SK-N-SH treated with all-trans-retinoic acid at 6 μM for 48 hours (cell line): ENCODE measurements around the gene CBFA2T2.

ENCODE experiments used
- ATAC-seq: fragments of 200-7000 bp; cut with Tn5 transposase; 3 replicates; pipeline ENCODE4 v1.9.1; 2020; ENCODE audit warnings: mild to moderate bottlenecking, moderate library complexity
- ARNTL ChIP-seq: fragments of 450-650 bp; formaldehyde crosslinking; IDR thresholded peaks from 2 replicates; pipeline ENCODE4 v1.5.0; 2020; ENCODE audit warnings: low read depth, mild to moderate bottlenecking, moderate library complexity, borderline replicate concordance
- BACH2 ChIP-seq: fragments of 250-450 bp; sonication (Bioruptor Pico); IDR thresholded peaks from 2 replicates; pipeline ENCODE4 v1.9.0; 2021; ENCODE audit warnings: mild to moderate bottlenecking, borderline replicate concordance
- CREB5 ChIP-seq: fragments of 250-450 bp; sonication (Bioruptor Pico); IDR thresholded peaks from 2 replicates; pipeline ENCODE4 v1.5.1; 2020; ENCODE audit warnings: low read depth, mild to moderate bottlenecking, moderate library complexity
- CSDC2 ChIP-seq: fragments of 250-450 bp; sonication (Bioruptor Pico); IDR thresholded peaks from 2 replicates; pipeline ENCODE4 v1.5.0; 2020; ENCODE audit warnings: mild to moderate bottlenecking, moderate library complexity
- ESRRG ChIP-seq: fragments of 250-450 bp; sonication (Bioruptor Pico); IDR thresholded peaks from 2 replicates; pipeline ENCODE4 v1.6.1; 2021; ENCODE audit warnings: mild to moderate bottlenecking
- GLIS3 ChIP-seq: fragments of 250-450 bp; sonication (Bioruptor Pico); IDR thresholded peaks from 2 replicates; pipeline ENCODE4 v1.5.0; 2020; ENCODE audit warnings: mild to moderate bottlenecking, moderate library complexity
- ISL1 ChIP-seq: fragments of 250-450 bp; sonication (Bioruptor Pico); IDR thresholded peaks from 2 replicates; pipeline ENCODE4 v2.1.2; 2022; ENCODE audit warnings: mild to moderate bottlenecking, moderate library complexity
- POU6F1 ChIP-seq: fragments of 250-450 bp; sonication (Bioruptor Pico); IDR thresholded peaks from 2 replicates; pipeline ENCODE4 v1.8.0; 2021; ENCODE audit warnings: low read depth, mild to moderate bottlenecking, moderate library complexity, borderline replicate concordance
- RARB ChIP-seq: fragments of 250-450 bp; sonication (Bioruptor Pico); IDR thresholded peaks from 2 replicates; pipeline ENCODE4 v1.8.0; 2021; ENCODE audit warnings: mild to moderate bottlenecking, moderate library complexity
- TCF4 ChIP-seq: fragments of 250-450 bp; sonication (Bioruptor Pico); IDR thresholded peaks from 2 replicates; pipeline ENCODE4 v1.8.0; 2021; ENCODE audit warnings: mild to moderate bottlenecking, moderate library complexity, borderline replicate concordance
- TOX ChIP-seq: fragments of 250-450 bp; sonication (Bioruptor Pico); IDR thresholded peaks from 2 replicates; pipeline ENCODE4 v1.8.0; 2021; ENCODE audit warnings: mild to moderate bottlenecking, moderate library complexity, borderline replicate concordance
- TSHZ2 ChIP-seq: fragments of 250-450 bp; sonication (Bioruptor Pico); IDR thresholded peaks from 2 replicates; pipeline ENCODE4 v1.5.0; 2020; ENCODE audit warnings: mild to moderate bottlenecking, moderate library complexity
- ZC3H10 ChIP-seq: fragments of 250-450 bp; sonication (Bioruptor Pico); IDR thresholded peaks from 2 replicates; pipeline ENCODE4 v1.5.1; 2021; ENCODE audit warnings: mild to moderate bottlenecking, moderate library complexity
- ZFP3 ChIP-seq: fragments of 250-450 bp; sonication (Bioruptor Pico); IDR thresholded peaks from 2 replicates; pipeline ENCODE4 v1.5.0; 2020; ENCODE audit warnings: mild to moderate bottlenecking, moderate library complexity
- ZFP30 ChIP-seq: fragments of 450-650 bp; formaldehyde crosslinking; IDR thresholded peaks from 2 replicates; pipeline ENCODE4 v1.5.0; 2022; ENCODE audit warnings: mild to moderate bottlenecking, moderate library complexity
- ZNF70 ChIP-seq: fragments of 450-650 bp; formaldehyde crosslinking; IDR thresholded peaks from 2 replicates; pipeline ENCODE4 v1.5.0; 2020; ENCODE audit warnings: mild to moderate bottlenecking, moderate library complexity
- ZNF8 ChIP-seq: fragments of 450-650 bp; formaldehyde crosslinking; IDR thresholded peaks from 2 replicates; pipeline ENCODE4 v1.5.0; 2020; ENCODE audit warnings: mild to moderate bottlenecking, moderate library complexity
- TF ChIP-seq, protein P1 (sequence below): fragments of 250-450 bp; sonication (Bioruptor Pico); IDR thresholded peaks from 2 replicates; pipeline ENCODE4 v1.8.0; 2020; ENCODE audit warnings: mild to moderate bottlenecking, moderate library complexity, borderline replicate concordance

Gene CBFA2T2

GRCh38 chr20:33567949-33568348 lies 78.1 kb downstream of the CBFA2T2 start (continued):
- no peak for TF ChIP-seq POU6F1 (CRISPR knock-in tag)
- TF ChIP-seq ZNF70 (CRISPR knock-in tag) = no peak

GRCh38 chr20:33568378-33568777 lies 78.5 kb downstream of the CBFA2T2 start:
- ATAC-seq = peak; percentile 37; the same call in 1 of the 3 replicates
- no peak for TF ChIP-seq TSHZ2 (CRISPR knock-in tag)
- TF ChIP-seq TCF4 (CRISPR knock-in tag) = peak; percentile 92
- TF ChIP-seq ZNF70 (CRISPR knock-in tag) = 0 out of 2 replicates have a peak, but pooled peaks have one; percentile 13

DNA sequence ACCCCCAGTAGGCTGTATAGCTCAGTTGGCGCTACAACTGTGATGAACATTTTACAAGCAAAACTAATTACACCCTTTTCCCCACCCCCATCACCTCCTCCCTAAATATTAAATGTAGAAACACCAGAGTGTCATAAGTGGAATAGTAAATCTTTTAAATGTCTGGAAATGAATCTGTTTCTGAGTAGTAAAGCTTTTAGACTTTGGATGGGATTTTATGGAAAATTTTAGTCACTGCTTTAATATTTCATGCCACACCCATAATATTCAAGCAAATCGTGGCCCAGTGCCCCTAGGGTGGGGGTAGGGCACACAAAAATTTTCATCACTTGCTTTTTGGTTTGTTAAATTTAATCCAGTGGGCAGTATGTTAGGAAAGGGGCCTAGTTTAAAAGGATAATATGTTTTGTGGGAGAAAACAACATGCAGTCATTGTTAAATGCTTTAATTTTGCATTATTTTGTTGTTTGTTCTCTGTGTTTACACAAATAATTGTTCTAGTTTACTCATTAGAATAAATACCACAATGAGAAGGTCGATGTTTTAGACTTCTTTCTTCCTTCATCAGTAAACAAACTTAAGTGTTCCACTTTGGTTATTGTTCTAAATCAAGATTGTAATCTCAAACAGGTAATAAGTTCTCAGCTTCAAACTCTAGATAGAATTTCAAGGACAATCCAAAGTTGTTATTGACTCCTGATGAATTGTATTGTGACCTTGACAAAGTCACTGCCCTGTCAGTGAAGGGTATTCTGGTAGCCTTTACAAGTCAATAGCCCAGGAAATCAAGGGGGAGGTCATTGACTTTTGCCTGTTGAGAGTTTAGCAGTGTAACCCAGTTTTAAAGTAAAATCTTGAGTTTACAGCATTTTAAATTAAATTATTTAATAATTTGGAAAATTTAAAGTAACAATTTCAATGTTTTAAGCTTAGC lies 79.2 kb downstream of the CBFA2T2 start:
- ATAC-seq = no peak

More for the DNA sequence above, 79.2 kb downstream of the CBFA2T2 start:
- TF ChIP-seq RARB (CRISPR knock-in tag) (no peak), ZFP30 (CRISPR knock-in tag) (no peak), ZFP3 (CRISPR knock-in tag) (no peak), POU6F1 (CRISPR knock-in tag) (no peak), TOX (CRISPR knock-in tag) (no peak), CSDC2 (CRISPR knock-in tag) (no peak), CREB5 (CRISPR knock-in tag) (no peak), TSHZ2 (CRISPR knock-in tag) (no peak), TCF4 (CRISPR knock-in tag) (no peak), ESRRG (no peak), GLIS3 (no peak), ZNF8 (CRISPR knock-in tag) (no peak), BACH2 (CRISPR knock-in tag) (no peak), ISL1 (CRISPR knock-in tag) (no peak), ZC3H10 (no peak), ARNTL (CRISPR knock-in tag) (no peak)
- TF ChIP-seq, protein P1, sequence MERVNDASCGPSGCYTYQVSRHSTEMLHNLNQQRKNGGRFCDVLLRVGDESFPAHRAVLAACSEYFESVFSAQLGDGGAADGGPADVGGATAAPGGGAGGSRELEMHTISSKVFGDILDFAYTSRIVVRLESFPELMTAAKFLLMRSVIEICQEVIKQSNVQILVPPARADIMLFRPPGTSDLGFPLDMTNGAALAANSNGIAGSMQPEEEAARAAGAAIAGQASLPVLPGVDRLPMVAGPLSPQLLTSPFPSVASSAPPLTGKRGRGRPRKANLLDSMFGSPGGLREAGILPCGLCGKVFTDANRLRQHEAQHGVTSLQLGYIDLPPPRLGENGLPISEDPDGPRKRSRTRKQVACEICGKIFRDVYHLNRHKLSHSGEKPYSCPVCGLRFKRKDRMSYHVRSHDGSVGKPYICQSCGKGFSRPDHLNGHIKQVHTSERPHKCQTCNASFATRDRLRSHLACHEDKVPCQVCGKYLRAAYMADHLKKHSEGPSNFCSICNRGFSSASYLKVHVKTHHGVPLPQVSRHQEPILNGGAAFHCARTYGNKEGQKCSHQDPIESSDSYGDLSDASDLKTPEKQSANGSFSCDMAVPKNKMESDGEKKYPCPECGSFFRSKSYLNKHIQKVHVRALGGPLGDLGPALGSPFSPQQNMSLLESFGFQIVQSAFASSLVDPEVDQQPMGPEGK (CRISPR knock-in tag) = no peak
- TF ChIP-seq, all 23 proteins: peak for 0
